SK-N-SH (cell line): Measurements from ENCODE around the gene UTRN.

Experiments used
- FOXM1 ChIP-seq: IDR thresholded peaks from 2 replicates; pipeline ENCODE4 v1.4.0; 2012; ENCODE audit warnings: low read depth, mild to moderate bottlenecking
- MXI1 ChIP-seq: IDR thresholded peaks from 2 replicates; pipeline ENCODE4 v1.6.1; 2012; ENCODE audit warnings: mild to moderate bottlenecking, low read depth, low read length, improper control_type of control experiment
- RCOR1 ChIP-seq: fragments of 150-350 bp; IDR thresholded peaks from 2 replicates; pipeline ENCODE4 v1.6.1; 2017; ENCODE audit warnings: antibody characterized with exemption, low read length
- SIN3A ChIP-seq: IDR thresholded peaks from 2 replicates; pipeline ENCODE4 v1.6.1; 2012; ENCODE audit warnings: low read depth, mild to moderate bottlenecking, low read length, moderate library complexity, borderline replicate concordance
- TEAD4 ChIP-seq: IDR thresholded peaks from 2 replicates; pipeline ENCODE4 v1.4.0; 2012; ENCODE audit warnings: mild to moderate bottlenecking, borderline replicate concordance; ENCODE audit not compliant: insufficient read depth
- ZBTB33 ChIP-seq: IDR thresholded peaks from 2 replicates; pipeline ENCODE4 v1.4.0; 2012; ENCODE audit warnings: low read depth, borderline replicate concordance

GRCh38 chr6:144285798-144286502 lies 815 bp downstream of the UTRN start:
- TF ChIP-seq FOXM1 (no peak), MXI1 (no peak), SIN3A (no peak), TEAD4 (no peak), ZBTB33 (no peak), RCOR1 (no peak)
